HFFc6 (cell line): ENCODE measurements around the gene ACSS1. TPM values are rescaled to one million over a fixed set of nuclear protein-coding genes. Genes with fewer than 3 reads are reported as not detected.

Source experiments
- DNase-seq: peaks from one replicate; pipeline ENCODE4 v3.0.0-alpha.2; 2018
- H3K27ac Mint-ChIP-seq: 2 replicates; pipeline ENCODE4 v1.8.0; 2020; ENCODE audit warnings: mild to moderate bottlenecking, mixed read lengths
- H3K27me3 Mint-ChIP-seq: 2 replicates; pipeline ENCODE4 v1.8.0; 2021; ENCODE audit warnings: mild to moderate bottlenecking, moderate library complexity, mixed read lengths; ENCODE audit not compliant: insufficient read depth
- H3K36me3 Mint-ChIP-seq: 2 replicates; pipeline ENCODE4 v1.8.0; 2021; ENCODE audit warnings: low read depth, mixed read lengths
- H3K4me1 Mint-ChIP-seq: 2 replicates; pipeline ENCODE4 v1.8.0; 2020; ENCODE audit warnings: low read depth, mixed read lengths
- H3K4me3 Mint-ChIP-seq: 2 replicates; pipeline ENCODE4 v1.8.0; 2020; ENCODE audit warnings: mild to moderate bottlenecking, moderate library complexity, mixed read lengths
- H3K9me3 Mint-ChIP-seq: 2 replicates; pipeline ENCODE4 v1.8.0; 2020; ENCODE audit warnings: mild to moderate bottlenecking, mixed read lengths
- CTCF ChIP-seq: fragments of 200-600 bp; sonication (generic); IDR thresholded peaks from 2 replicates; pipeline ENCODE4 v1.5.0; 2021; ENCODE audit warnings: antibody characterized with exemption, mild to moderate bottlenecking
- total RNA-seq, 6 experiments: library from RNA; stranded (reverse); fragmentation: NEBNext Ultra II Directional; extraction: Animal tissue kit (Norgen Biotek cat#: 25700); gene quantifications; 2 replicates in 1 of 6; 3 replicates in 5 of 6; pipeline ENCODE4 v1.2.3, GENCODE V29; 2021

ACSS1 gene
- total RNA-seq, 6 experiments from 2014 or later, result 0.80 to 1.4 (median 1.2) TPM

- Mint-ChIP-seq H3K9me3 (no peaks in the 10 kb centered on the region), H3K36me3 (no peaks in the 10 kb centered on the region), H3K4me3 (no peak overlapping the region), H3K27ac (no peak overlapping the region), H3K4me1 (peaks cover 9% of the 10 kb centered on the region), H3K27me3 (peaks cover 15% of the 10 kb centered on the region)
- DNase-seq, result no peak
- no peak for TF ChIP-seq CTCF
These were observed 8.5 kb downstream of the ACSS1 start for GRCh38 chr20:25049261-25050060.

- Mint-ChIP-seq H3K4me1 (peaks cover 6% of the 10 kb centered on the region), H3K36me3 (no peaks in the 10 kb centered on the region), H3K9me3 (no peaks in the 10 kb centered on the region), H3K27me3 (peaks cover 15% of the 10 kb centered on the region), H3K27ac (no peak overlapping the region), H3K4me3 (no peak overlapping the region)
- TF ChIP-seq CTCF, result no peak
- no peak for DNase-seq
These were observed 9.4 kb downstream of the ACSS1 start for GRCh38 chr20:25048519-25048952.

GRCh38 chr20:25047766-25048165 is 10.2 kb downstream of the ACSS1 start:
- no peak for TF ChIP-seq CTCF
- H3K4me1 Mint-ChIP-seq, result no peaks in the 10 kb centered on the region
- no peak overlapping the region for H3K4me3 Mint-ChIP-seq
- DNase-seq, result no peak
- no peaks in the 10 kb centered on the region for H3K36me3 Mint-ChIP-seq
- no peaks in the 10 kb centered on the region for H3K9me3 Mint-ChIP-seq
- peaks cover 20% of the 10 kb centered on the region for H3K27me3 Mint-ChIP-seq
- H3K27ac Mint-ChIP-seq, result no peak overlapping the region

GRCh38 chr20:25046736-25047666 is 10.9 kb downstream of the ACSS1 start:
- Mint-ChIP-seq H3K4me3 (no peak overlapping the region), H3K4me1 (no peaks in the 10 kb centered on the region), H3K9me3 (no peaks in the 10 kb centered on the region), H3K36me3 (no peaks in the 10 kb centered on the region), H3K27ac (no peak overlapping the region), H3K27me3 (peaks cover 20% of the 10 kb centered on the region)
- no peak for TF ChIP-seq CTCF
- no peak for DNase-seq

- no peak for TF ChIP-seq CTCF
- DNase-seq, result no peak
- no peak overlapping the region for H3K27ac Mint-ChIP-seq
- H3K9me3 Mint-ChIP-seq, result no peaks in the 10 kb centered on the region
- no peaks in the 10 kb centered on the region for H3K36me3 Mint-ChIP-seq
- no peak overlapping the region for H3K4me3 Mint-ChIP-seq
- no peaks in the 10 kb centered on the region for H3K4me1 Mint-ChIP-seq
- peaks cover 18% of the 10 kb centered on the region for H3K27me3 Mint-ChIP-seq
These were observed 11.7 kb downstream of the ACSS1 start for GRCh38 chr20:25046181-25046641.
